ENCODE measurements around the gene KCNQ1.

The KCNQ1 gene

DNA sequence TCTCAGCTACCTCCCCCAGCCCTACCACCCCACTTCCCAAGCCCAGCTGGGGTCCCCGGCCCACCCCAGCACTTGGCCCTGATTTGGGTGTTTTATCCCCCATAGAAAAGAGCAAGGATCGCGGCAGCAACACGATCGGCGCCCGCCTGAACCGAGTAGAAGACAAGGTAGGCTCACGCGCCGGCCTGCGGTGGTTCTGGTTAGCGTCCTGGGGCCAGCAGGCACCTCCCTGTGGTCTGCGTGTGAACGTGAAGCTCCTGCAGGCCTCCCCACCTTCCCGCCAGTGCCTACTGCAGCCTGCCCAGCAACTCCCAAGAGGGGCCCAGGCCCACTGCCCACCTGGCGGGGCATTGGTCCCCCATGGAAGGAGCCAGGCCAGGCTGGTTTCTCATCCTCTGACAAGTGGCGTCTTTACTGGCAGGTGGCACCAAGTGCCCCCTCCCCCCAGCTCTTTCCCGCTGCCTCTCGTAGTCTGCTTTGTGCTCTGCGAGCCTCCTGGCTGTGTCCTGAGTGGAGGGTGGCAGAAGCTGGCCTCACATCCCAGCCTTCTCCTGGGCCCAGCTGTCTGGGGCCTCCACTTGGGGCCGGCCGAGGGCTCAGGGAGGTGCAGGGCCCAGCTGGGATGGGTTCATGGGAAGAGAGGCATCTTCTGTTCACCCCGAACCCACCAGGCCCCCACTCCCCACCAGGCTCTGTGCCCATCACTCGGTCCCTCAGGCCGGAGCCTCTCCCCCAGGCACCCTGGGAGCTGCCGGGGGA lies 333.2 kb downstream of the KCNQ1 start:
- no peak for DNase-seq (ENCODE audit: low read depth)

DNA sequence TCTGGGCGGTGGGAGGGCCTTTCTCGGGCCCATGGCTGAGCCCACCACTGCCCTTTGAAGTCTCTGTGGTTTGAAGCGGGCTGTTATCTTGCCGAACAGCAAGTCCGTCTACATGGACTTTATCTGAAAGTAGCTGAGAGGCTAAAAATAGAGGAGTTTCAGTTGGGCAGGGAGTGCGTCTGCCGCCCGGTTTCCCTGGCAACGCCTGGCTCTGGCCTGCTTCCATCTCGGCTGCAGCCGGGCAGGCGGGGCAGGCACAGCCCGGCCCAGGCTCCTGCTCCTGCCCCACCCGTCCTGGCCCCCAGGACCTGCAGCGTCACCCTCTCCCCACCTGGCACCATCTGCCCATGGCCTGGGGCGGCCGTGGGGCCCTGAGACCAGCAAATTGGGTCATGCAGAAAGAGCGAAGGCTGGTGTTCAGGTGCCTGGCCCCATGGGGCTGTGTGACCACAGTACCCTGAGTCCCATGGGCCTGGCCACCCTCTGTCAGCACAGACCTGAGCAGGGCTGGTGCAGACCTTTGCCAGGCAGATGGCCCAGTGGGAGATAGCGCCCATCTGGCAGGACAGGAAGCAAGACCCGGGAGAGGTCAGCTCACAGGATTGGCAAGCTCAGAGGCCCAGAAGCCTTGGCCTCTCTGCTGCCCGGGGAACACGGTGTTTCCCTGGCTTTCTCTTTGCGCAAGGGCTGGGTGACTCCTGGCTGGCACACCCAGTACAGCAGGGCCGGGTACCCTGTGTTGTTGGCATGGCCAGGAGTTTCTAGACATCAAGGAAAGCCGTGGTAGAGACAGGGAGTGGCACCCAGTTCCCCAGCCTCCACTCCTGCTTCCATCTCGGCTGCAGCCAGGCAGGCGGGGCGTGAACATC lies 334.1 kb downstream of the KCNQ1 start:
- DNase-seq (ENCODE audit: low read depth): no peak

GRCh38 chr11:2779499-2779980 lies 334.7 kb downstream of the KCNQ1 start:
- no peak for DNase-seq (ENCODE audit: low read depth)

- DNase-seq (ENCODE audit: low read depth): no peak
These were observed 335.4 kb downstream of the KCNQ1 start for GRCh38 chr11:2779981-2780849.

GRCh38 chr11:2780850-2781407 lies 336.1 kb downstream of the KCNQ1 start:
- DNase-seq (ENCODE audit: low read depth): no peak

DNA sequence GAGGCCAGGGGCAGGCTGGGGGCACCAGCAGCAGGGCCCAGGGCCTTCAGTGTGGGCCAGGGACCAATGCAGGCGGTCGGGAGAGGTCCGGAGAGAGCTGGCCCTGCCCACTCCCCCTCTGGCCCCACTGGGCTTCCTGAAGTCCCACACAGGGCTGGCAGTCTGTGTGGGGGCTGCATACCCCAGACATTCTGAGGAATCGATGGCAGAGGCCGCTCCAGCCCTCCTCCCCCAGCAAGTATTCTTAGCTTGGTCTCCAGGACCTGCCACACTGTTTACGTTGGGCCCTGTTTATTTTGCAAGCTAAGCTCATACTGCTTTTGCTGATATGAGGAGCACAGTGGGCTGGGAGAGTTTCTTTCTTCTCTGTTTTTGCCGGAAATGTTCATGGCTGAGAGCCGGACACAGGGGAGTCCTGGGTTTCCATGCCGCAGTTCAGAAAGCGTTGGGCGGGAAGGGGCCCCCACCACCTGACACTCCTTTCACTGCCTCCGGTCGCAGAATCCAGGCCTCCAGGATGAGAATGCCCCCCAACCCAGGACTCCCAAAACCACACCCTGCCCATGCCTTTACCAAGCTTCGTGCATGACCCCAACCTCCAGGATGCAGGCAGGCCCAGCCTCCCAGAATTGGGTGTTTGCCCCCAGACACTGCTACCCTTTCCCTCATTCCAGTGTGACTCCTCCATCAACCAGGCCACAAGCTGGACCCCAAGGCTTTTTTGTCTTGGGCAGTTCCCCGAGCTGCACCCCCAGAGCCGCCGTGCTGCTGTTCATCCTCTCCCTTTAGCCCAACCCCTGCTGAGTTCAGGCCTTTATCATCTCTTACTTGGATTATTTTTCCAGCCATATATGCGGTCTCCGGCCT lies 336.8 kb downstream of the KCNQ1 start:
- DNase-seq (ENCODE audit: low read depth): no peak

GRCh38 chr11:2782769-2783168 lies 338.0 kb downstream of the KCNQ1 start:
- DNase-seq (ENCODE audit: low read depth): no peak

DNA sequence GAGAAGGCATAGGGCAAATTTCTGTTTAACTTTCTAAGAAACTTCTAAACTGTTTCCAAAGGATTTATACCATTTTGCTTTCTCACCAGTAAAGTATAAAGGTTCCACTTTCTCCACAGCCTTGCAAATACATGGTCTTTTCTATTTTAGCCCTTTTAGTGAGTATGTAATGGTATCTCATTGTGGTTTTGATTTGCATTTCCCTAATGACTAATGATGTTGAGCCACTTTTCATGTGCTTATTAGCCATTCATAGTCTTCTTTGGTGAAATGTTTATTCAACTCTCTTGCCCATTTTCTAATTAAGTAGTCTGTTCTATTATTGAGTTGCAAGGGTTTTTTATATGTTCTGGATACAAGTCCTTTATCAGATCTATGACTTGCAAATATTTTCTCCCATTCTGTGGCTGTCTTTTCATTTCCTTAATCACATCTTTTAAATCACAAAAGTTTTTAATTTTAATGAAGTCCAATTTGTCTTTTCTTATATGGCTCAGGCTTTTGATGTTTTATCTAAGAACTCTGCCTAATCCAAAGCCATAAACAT lies 338.8 kb downstream of the KCNQ1 start:
- DNase-seq (ENCODE audit: low read depth): no peak

DNA sequence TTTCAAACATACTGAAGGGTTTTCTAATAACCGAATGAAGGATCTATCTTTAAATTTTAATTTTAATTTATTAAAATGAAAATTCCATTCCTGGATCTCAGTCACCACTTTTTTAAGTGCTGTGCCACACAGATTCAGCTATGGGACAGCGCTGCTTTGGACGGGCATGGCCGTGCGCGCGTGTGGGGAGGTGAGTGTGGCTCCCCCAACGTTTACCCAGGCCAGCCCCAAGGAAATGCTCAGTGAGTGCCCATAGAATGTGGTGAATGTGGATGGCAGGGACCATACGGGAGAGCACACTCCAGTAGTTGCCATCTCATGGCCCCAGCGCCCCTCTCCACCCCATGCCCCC lies 343.0 kb downstream of the KCNQ1 start:
- DNase-seq (ENCODE audit: low read depth): no peak

- DNase-seq (ENCODE audit: low read depth): no peak
These were observed 343.6 kb downstream of the KCNQ1 start for GRCh38 chr11:2788168-2789071.

DNA sequence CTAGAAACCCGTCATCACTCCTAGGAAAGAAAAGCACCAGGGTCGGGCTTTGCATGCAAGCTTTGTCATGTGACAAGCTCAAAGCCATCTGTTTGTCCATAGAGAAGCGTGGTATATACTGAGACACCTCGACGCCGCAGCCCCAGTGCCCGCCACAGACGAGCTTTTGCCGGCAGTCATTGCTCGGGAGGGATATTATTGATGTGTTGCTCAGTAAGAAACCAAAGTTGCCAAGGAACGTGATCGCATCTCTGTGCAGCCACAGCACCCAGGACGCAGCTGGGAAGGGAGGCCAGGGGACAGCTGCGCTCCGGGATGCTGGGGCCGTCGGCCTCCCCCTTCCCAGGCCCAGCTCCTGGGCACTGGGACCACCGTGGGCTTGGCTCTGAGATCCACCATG lies 344.5 kb downstream of the KCNQ1 start:
- no peak for DNase-seq (ENCODE audit: low read depth)

GRCh38 chr11:2789791-2790567 lies 345.2 kb downstream of the KCNQ1 start:
- no peak for DNase-seq (ENCODE audit: low read depth)

- no peak for DNase-seq (ENCODE audit: low read depth)
These were observed 345.7 kb downstream of the KCNQ1 start for GRCh38 chr11:2790568-2790921.

GRCh38 chr11:2791139-2791520 lies 346.3 kb downstream of the KCNQ1 start:
- no peak for DNase-seq (ENCODE audit: low read depth)

- no peak for DNase-seq (ENCODE audit: low read depth)
These were observed 346.9 kb downstream of the KCNQ1 start for GRCh38 chr11:2791521-2792380.

DNA sequence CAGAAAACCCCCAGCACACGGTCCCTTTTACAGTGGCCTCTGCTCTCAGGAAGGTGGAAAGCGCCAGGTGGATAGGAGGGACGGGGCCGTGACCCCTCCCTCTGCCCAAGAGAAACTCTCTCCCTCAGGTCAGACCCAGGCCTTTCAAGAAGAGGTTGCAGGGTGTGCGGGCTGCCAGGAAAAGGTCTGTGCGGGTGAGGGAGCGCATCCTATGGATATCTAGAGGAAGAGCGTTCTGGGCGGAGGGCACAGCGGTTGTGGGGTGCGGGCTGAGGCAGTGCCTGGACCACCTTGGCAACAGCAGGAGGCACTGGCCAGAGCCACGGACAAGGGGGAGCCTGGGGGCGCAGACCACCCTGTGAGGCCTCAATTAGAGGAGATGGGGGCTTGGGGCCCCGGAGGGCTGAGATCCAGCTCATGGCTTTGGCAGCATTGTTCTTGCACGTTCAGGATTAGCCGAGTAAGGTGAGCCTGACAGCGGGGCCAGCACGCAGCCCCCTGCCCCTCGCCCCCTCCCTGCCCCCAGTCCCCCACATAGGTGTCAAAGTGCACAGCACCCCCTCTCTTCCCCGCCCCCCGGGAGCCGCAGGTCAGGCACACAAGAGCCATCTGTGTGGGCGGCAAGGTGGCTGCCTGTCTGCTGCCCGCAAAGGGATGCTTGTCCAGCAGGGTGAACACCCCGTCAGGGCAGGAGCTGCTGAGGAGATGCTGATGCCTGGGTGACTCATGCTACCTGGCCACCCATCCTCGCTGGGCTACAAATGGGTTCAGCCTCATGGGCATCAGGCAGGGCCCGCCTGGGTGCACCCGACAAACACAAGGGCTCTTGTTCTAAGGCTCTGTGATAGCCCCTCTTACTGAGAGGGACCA lies 347.8 kb downstream of the KCNQ1 start:
- no peak for DNase-seq (ENCODE audit: low read depth)

DNA sequence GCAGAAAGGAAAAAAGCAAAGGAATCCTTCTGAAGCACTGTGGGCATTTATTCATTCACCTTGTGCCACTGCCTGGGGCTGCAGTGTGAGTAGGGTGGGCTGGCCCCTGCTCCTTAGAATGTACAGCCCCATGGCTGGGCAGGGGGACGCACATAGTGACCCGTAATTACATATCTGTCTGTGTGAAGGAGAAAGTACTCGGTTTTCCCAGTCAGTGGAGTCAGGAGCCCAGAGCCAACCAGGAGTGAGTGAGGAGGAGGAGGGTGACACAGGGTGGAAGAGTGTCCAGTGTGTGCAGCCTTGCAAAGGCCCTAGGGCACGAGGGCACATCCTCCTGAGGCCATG lies 348.9 kb downstream of the KCNQ1 start:
- DNase-seq (ENCODE audit: low read depth): no peak

All from T follicular helper cell (primary cell).